ENCODE measurements around the gene PIK3CB. TPM values are rescaled to one million over a fixed set of nuclear protein-coding genes. Genes with fewer than 3 reads are reported as not detected.

PIK3CB gene
- total and polyA plus RNA-seq, 10 of the 15 experiments (the other 5 are each of a cell fraction or from before 2014, with no cell fraction given), result 5.0 to 18.4 (median 10.4) TPM

Other genes with a start within 250 kb of the PIK3CB start
- 2.0 and 2.5 TPM in 2 replicates for gene CEP70, start 240.7 kb downstream of the PIK3CB start, total RNA-seq (2014; rRNA removed)
- gene CEP70, start 240.7 kb downstream of the PIK3CB start, total RNA-seq (2014; rRNA removed; fragmentation: Illumina TruSeq; extraction: Trizol), result 3.3 and 4.7 TPM in 2 replicates
- gene CEP70, start 240.7 kb downstream of the PIK3CB start, total RNA-seq (2021), result 2.4 and 2.9 TPM in 2 replicates
- gene CEP70, start 240.7 kb downstream of the PIK3CB start, polyA plus RNA-seq (2011; rRNA removed), result 9.3 and 16.0 TPM in 2 replicates
- gene CEP70, start 240.7 kb downstream of the PIK3CB start, polyA plus RNA-seq (2014; fragmentation: Illumina TruSeq; extraction: Trizol), result 2.0 and 3.2 TPM in 2 replicates
- 1 to 10 TPM; 1.8 to 1.9 TPM for gene CEP70, start 240.7 kb downstream of the PIK3CB start, polyA plus RNA-seq (2014; fragmentation: Nextera tagmentation; extraction: Ambion mirVana)
- 1.4 and 1.8 TPM in 2 replicates for gene CEP70, start 240.7 kb downstream of the PIK3CB start, polyA plus RNA-seq (2014; rRNA removed)
- gene CEP70, start 240.7 kb downstream of the PIK3CB start, polyA plus RNA-seq (2016; fragmentation: Nextera tagmentation; extraction: Ambion mirVana), result 1 to 10 TPM; 2.2 TPM
- gene FAIM, start 226.2 kb downstream of the PIK3CB start, total RNA-seq (2014; rRNA removed), result 12.1 and 16.1 TPM in 2 replicates
- 25.8 and 26.3 TPM in 2 replicates for gene FAIM, start 226.2 kb downstream of the PIK3CB start, total RNA-seq (2014; rRNA removed; fragmentation: Illumina TruSeq; extraction: Trizol)
- 9.3 and 10.1 TPM in 2 replicates for gene FAIM, start 226.2 kb downstream of the PIK3CB start, total RNA-seq (2021)
- gene FAIM, start 226.2 kb downstream of the PIK3CB start, polyA plus RNA-seq (2011; rRNA removed), result 10.3 and 19.2 TPM in 2 replicates
- gene FAIM, start 226.2 kb downstream of the PIK3CB start, polyA plus RNA-seq (2014; fragmentation: Illumina TruSeq; extraction: Trizol), result 25.4 and 30.1 TPM in 2 replicates
- 10 to 100 TPM; 21.5 to 32.8 TPM for gene FAIM, start 226.2 kb downstream of the PIK3CB start, polyA plus RNA-seq (2014; fragmentation: Nextera tagmentation; extraction: Ambion mirVana)
- 17.0 and 20.6 TPM in 2 replicates for gene FAIM, start 226.2 kb downstream of the PIK3CB start, polyA plus RNA-seq (2014; rRNA removed)
- gene FAIM, start 226.2 kb downstream of the PIK3CB start, polyA plus RNA-seq (2016; fragmentation: Nextera tagmentation; extraction: Ambion mirVana), result 10 to 100 TPM; 31.5 to 34.0 TPM
- not detected in 2 replicates for gene FOXL2, start 112.2 kb upstream of the PIK3CB start, total RNA-seq (2014; rRNA removed)
- not detected in 2 replicates for gene FOXL2, start 112.2 kb upstream of the PIK3CB start, total RNA-seq (2014; rRNA removed; fragmentation: Illumina TruSeq; extraction: Trizol)
- 0.08 TPM in 1 of 2 replicates, not detected in the other for gene FOXL2, start 112.2 kb upstream of the PIK3CB start, total RNA-seq (2021)
- not detected in 2 replicates for gene FOXL2, start 112.2 kb upstream of the PIK3CB start, polyA plus RNA-seq (2011; rRNA removed)
- gene FOXL2, start 112.2 kb upstream of the PIK3CB start, polyA plus RNA-seq (2014; fragmentation: Illumina TruSeq; extraction: Trizol), result not detected in 2 replicates
- gene FOXL2, start 112.2 kb upstream of the PIK3CB start, polyA plus RNA-seq (2014; fragmentation: Nextera tagmentation; extraction: Ambion mirVana), result not detected
- gene FOXL2, start 112.2 kb upstream of the PIK3CB start, polyA plus RNA-seq (2014; rRNA removed), result not detected in 2 replicates
- not detected for gene FOXL2, start 112.2 kb upstream of the PIK3CB start, polyA plus RNA-seq (2016; fragmentation: Nextera tagmentation; extraction: Ambion mirVana)
- not detected in 2 replicates for gene FOXL2NB, start 112.3 kb upstream of the PIK3CB start, total RNA-seq (2014; rRNA removed)
- not detected in 2 replicates for gene FOXL2NB, start 112.3 kb upstream of the PIK3CB start, total RNA-seq (2014; rRNA removed; fragmentation: Illumina TruSeq; extraction: Trizol)
- 0.05 TPM in 1 of 2 replicates, not detected in the other for gene FOXL2NB, start 112.3 kb upstream of the PIK3CB start, total RNA-seq (2021)
- gene FOXL2NB, start 112.3 kb upstream of the PIK3CB start, polyA plus RNA-seq (2011; rRNA removed), result not detected in 2 replicates
- gene FOXL2NB, start 112.3 kb upstream of the PIK3CB start, polyA plus RNA-seq (2014; fragmentation: Illumina TruSeq; extraction: Trizol), result not detected in 2 replicates
- not detected for gene FOXL2NB, start 112.3 kb upstream of the PIK3CB start, polyA plus RNA-seq (2014; fragmentation: Nextera tagmentation; extraction: Ambion mirVana)
- gene FOXL2NB, start 112.3 kb upstream of the PIK3CB start, polyA plus RNA-seq (2014; rRNA removed), result not detected in 2 replicates
- not detected for gene FOXL2NB, start 112.3 kb upstream of the PIK3CB start, polyA plus RNA-seq (2016; fragmentation: Nextera tagmentation; extraction: Ambion mirVana)
- not detected in 2 replicates for gene PRR23A, start 171.3 kb upstream of the PIK3CB start, total RNA-seq (2014; rRNA removed)
- gene PRR23A, start 171.3 kb upstream of the PIK3CB start, total RNA-seq (2014; rRNA removed; fragmentation: Illumina TruSeq; extraction: Trizol), result not detected in 2 replicates
- not detected in 2 replicates for gene PRR23A, start 171.3 kb upstream of the PIK3CB start, total RNA-seq (2021)
- gene PRR23A, start 171.3 kb upstream of the PIK3CB start, polyA plus RNA-seq (2011; rRNA removed), result not detected in 2 replicates
- gene PRR23A, start 171.3 kb upstream of the PIK3CB start, polyA plus RNA-seq (2014; fragmentation: Illumina TruSeq; extraction: Trizol), result not detected in 2 replicates
- gene PRR23A, start 171.3 kb upstream of the PIK3CB start, polyA plus RNA-seq (2014; fragmentation: Nextera tagmentation; extraction: Ambion mirVana), result not detected
- not detected in 2 replicates for gene PRR23A, start 171.3 kb upstream of the PIK3CB start, polyA plus RNA-seq (2014; rRNA removed)
- gene PRR23A, start 171.3 kb upstream of the PIK3CB start, polyA plus RNA-seq (2016; fragmentation: Nextera tagmentation; extraction: Ambion mirVana), result not detected
- gene PRR23B, start 186.0 kb upstream of the PIK3CB start, total RNA-seq (2014; rRNA removed), result not detected in 2 replicates
- not detected in 2 replicates for gene PRR23B, start 186.0 kb upstream of the PIK3CB start, total RNA-seq (2014; rRNA removed; fragmentation: Illumina TruSeq; extraction: Trizol)
- gene PRR23B, start 186.0 kb upstream of the PIK3CB start, total RNA-seq (2021), result not detected in 2 replicates
- not detected in 2 replicates for gene PRR23B, start 186.0 kb upstream of the PIK3CB start, polyA plus RNA-seq (2011; rRNA removed)
- gene PRR23B, start 186.0 kb upstream of the PIK3CB start, polyA plus RNA-seq (2014; fragmentation: Illumina TruSeq; extraction: Trizol), result not detected in 2 replicates
- not detected for gene PRR23B, start 186.0 kb upstream of the PIK3CB start, polyA plus RNA-seq (2014; fragmentation: Nextera tagmentation; extraction: Ambion mirVana)
- not detected in 2 replicates for gene PRR23B, start 186.0 kb upstream of the PIK3CB start, polyA plus RNA-seq (2014; rRNA removed)
- gene PRR23B, start 186.0 kb upstream of the PIK3CB start, polyA plus RNA-seq (2016; fragmentation: Nextera tagmentation; extraction: Ambion mirVana), result not detected
- not detected in 2 replicates for gene PRR23C, start 210.0 kb upstream of the PIK3CB start, total RNA-seq (2014; rRNA removed)
- not detected in 2 replicates for gene PRR23C, start 210.0 kb upstream of the PIK3CB start, total RNA-seq (2014; rRNA removed; fragmentation: Illumina TruSeq; extraction: Trizol)
- not detected in 2 replicates for gene PRR23C, start 210.0 kb upstream of the PIK3CB start, total RNA-seq (2021)
- gene PRR23C, start 210.0 kb upstream of the PIK3CB start, polyA plus RNA-seq (2011; rRNA removed), result not detected in 2 replicates
- gene PRR23C, start 210.0 kb upstream of the PIK3CB start, polyA plus RNA-seq (2014; fragmentation: Illumina TruSeq; extraction: Trizol), result not detected in 2 replicates
- not detected for gene PRR23C, start 210.0 kb upstream of the PIK3CB start, polyA plus RNA-seq (2014; fragmentation: Nextera tagmentation; extraction: Ambion mirVana)
- not detected in 2 replicates for gene PRR23C, start 210.0 kb upstream of the PIK3CB start, polyA plus RNA-seq (2014; rRNA removed)
- gene PRR23C, start 210.0 kb upstream of the PIK3CB start, polyA plus RNA-seq (2016; fragmentation: Nextera tagmentation; extraction: Ambion mirVana), result not detected